ENCODE measurements around the gene IL22RA1.

- TF ChIP-seq CTCF (conservative IDR thresholded peaks at IDR 0.05; ENCODE audit: low read length) = no peak
- no peak for TF ChIP-seq EZH2phosphoT487 (IDR thresholded peaks at IDR 0.05; ENCODE audit: borderline replicate concordance, low read depth, low read length)
Observed at GRCh38 chr1:24120965-24121364, 22.0 kb downstream of the IL22RA1 start.
